A549 treated with AZD9567 at 1 μM for 4 hours (cell line): ENCODE data around the gene HMGCR. TPM values are rescaled to one million over a fixed set of nuclear protein-coding genes. Genes with fewer than 3 reads are reported as not detected.

Experiments
- total RNA-seq: library from RNA; stranded (reverse); fragments of 200-300 nt; extraction: Qiagen RNA extraction; gene quantifications from 5 replicates; pipeline ENCODE4 v1.2.3, GENCODE V29; 2022; ENCODE audit not compliant: insufficient read depth

Gene HMGCR
- 24.1 to 30.0 TPM (median 26.5 TPM) in 5 replicates for total RNA-seq

DNA sequence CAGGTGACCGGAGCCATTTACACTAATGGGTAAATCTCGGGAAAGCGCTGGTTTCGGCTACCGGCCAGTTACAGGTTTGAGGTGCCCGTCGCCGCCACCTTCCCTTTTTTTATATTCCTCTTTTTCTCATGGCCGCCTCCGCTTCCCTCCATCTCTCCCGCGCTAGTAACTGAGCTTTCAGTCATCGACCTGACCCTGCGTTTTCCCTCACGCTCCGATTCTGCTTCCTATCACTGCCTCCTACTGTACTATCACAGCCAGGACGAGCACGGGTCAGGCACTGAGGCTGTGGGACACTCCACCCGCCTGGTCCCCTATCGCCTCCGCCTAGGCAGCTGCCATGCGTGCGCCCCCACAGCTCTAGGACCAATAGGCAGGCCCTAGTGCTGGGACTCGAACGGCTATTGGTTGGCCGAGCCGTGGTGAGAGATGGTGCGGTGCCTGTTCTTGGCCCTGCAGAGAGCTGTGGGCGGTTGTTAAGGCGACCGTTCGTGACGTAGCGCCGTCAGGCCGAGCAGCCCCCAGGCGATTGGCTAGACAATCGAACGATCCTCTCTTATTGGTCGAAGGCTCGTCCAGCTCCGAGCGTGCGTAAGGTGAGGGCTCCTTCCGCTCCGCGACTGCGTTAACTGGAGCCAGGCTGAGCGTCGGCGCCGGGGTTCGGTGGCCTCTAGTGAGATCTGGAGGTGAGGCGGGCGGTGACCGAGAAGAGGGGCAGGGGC is at the start of gene HMGCR:
Gene HMGCR (plus strand): TSS at position 606 of the 722 bp plus-strand sequence. CDS start 5,386 bp downstream, outside the sequence.

Other genes with a start within 250 kb of the HMGCR start
- gene ANKRD31, start 100.3 kb upstream of the HMGCR start, total RNA-seq, result 0.03 to 0.07 TPM (median 0.05 TPM) in 4 of 5 replicates, not detected in the other
- gene CERT1, start 174.4 kb downstream of the HMGCR start, total RNA-seq, result 20.7 to 24.5 TPM (median 24.0 TPM) in 5 replicates
- 8.4 to 11.9 TPM (median 10.6 TPM) in 5 replicates for gene POLK, start 174.7 kb downstream of the HMGCR start, total RNA-seq